GM10266 (cell line): Measurements from ENCODE around the gene JADE1.

Experiments used
- DNase-seq: peaks from one replicate; pipeline ENCODE4 v3.0.0; 2012; ENCODE audit errors: extremely low spot score
- TF ChIP-seq, protein P1 (sequence below): IDR thresholded peaks from 2 replicates; pipeline ENCODE4 v1.5.1; 2012; ENCODE audit warnings: mild to moderate bottlenecking, low read depth; ENCODE audit not compliant: control insufficient read depth, insufficient read depth; ENCODE audit errors: missing control alignments

JADE1 gene

DNA sequence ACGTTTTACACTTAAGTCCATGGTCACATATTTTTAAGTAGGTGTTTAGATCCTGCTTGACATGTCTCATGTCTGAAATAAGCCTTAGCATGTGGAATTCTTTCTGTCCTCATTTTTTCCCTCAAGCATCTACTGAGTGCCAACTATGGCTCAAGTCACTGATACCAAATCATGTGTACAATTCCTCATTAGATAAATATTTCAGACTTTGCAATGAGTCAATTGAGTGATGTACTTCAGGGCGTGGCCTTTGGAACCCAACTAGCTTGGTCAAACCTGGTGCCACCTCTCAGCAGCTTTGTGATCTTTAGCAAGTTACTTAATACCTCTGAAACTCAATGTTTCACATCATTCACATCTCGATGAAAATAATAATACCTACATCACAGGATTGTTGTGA lies 12.6 kb upstream of the JADE1 start:
- TF ChIP-seq, protein P1, sequence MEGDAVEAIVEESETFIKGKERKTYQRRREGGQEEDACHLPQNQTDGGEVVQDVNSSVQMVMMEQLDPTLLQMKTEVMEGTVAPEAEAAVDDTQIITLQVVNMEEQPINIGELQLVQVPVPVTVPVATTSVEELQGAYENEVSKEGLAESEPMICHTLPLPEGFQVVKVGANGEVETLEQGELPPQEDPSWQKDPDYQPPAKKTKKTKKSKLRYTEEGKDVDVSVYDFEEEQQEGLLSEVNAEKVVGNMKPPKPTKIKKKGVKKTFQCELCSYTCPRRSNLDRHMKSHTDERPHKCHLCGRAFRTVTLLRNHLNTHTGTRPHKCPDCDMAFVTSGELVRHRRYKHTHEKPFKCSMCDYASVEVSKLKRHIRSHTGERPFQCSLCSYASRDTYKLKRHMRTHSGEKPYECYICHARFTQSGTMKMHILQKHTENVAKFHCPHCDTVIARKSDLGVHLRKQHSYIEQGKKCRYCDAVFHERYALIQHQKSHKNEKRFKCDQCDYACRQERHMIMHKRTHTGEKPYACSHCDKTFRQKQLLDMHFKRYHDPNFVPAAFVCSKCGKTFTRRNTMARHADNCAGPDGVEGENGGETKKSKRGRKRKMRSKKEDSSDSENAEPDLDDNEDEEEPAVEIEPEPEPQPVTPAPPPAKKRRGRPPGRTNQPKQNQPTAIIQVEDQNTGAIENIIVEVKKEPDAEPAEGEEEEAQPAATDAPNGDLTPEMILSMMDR = no peak
- DNase-seq = no peak

DNA sequence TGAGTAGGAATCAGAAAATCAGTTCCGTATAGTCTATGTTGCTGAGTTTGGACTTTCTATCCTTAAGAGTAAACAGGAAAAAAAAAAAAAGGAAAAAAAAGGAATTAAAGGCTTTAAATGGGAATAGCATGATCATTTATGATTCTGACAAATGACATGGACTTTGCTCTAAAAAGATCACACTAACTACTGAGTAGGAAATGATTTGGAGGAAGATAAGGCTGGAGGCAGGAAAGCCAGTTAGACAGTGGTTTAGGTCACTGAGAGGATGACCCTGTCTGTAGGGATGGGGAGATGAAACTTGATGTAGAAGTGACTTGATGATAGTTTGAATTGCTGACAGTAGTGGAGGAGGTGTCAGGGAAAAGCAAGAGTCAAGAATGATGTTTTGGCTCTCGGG lies 9.2 kb upstream of the JADE1 start:
- no peak for DNase-seq
- TF ChIP-seq, protein P1 = no peak

DNA sequence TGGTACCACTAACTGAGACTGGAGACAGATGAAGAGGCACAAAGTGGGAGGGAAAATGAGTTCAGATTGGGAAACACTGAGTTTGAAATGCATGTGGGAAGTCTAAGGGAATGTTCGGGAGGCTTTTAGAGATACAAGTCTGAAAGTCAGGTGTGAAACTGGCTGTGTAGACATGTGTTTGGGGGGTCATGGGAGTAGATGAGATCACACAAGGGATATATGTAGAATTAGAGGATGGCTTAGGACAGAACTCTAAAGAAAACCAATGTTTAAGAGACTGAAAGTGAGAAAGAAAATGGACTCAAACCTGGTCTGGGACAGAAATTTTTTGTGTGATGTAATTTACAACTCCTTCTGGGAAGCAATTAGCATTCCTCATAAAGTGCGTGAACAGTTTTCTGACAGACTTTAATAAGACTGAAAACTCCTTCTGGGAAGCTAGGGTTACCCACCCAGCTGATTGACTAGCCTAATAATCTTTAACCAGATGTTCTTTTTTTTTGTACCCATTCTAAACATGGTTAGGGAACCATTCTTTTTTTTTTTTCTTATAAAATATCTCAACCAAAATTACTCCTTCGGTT lies 8.7 kb upstream of the JADE1 start:
- TF ChIP-seq, protein P1 = no peak
- DNase-seq = no peak

DNA sequence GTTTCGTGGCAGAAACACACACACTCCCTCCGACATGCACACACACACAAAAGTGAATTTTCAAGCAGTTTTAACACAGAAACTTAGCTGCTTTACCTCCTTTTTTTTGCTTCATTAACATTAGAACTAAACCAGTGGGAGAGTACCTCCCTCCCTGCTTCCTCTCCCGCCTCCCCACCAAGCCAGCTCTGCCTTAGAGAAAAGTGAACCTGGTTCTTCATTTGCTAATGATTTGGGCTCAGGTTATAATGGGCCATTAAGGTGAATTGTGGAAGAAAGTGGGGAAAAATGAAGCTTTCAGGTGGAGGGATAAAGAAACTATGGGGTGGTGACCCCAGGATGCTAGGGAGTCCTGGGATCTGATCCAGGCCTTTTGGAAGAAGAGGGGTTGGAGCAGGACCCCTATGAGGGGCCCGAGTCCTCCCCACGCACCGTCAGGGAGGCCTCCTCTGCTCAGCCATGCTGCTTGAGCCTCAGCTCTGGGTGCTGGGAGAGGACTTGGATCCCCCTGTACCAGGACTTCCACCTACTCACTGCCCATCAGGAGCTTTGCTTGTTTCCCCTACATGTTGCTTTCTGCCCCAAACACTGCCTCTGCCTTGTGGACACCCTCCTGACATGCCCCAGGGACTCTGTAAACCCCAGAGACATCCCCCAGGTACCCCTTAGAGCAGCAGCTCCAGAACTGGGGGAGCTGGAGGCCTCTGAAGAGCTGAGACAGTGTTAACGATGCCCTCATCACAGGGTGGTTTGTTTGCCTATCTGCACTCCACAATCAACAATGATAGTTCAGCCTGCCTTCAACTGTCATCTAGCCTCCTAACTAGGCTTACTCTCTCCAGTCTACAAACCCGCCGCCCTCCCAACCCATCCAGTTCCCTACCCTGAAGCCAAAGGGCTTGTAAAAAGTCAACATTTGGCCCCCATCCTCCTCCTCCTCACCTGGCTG lies 6.5 kb upstream of the JADE1 start:
- DNase-seq = no peak
- TF ChIP-seq, protein P1 = no peak

DNA sequence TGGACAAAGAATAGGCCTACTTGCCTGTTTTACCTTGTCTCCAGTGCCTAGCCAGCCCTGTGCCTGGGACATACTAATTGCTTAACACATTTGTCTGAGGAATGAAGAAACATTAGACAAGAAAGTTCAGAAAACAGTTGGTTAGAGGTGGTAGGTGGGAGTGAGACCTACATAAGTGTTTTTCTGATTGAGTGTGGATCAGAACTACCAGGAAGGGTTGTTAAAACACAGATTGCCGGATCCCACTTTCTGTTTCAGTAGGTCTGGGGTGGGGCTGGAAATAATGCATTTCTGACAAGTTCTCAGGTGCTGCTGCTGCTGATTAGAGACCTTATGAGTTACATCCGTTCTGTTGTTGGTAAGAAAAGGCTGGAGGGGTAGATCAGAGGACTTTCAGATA lies 5.7 kb upstream of the JADE1 start:
- DNase-seq = no peak

DNA sequence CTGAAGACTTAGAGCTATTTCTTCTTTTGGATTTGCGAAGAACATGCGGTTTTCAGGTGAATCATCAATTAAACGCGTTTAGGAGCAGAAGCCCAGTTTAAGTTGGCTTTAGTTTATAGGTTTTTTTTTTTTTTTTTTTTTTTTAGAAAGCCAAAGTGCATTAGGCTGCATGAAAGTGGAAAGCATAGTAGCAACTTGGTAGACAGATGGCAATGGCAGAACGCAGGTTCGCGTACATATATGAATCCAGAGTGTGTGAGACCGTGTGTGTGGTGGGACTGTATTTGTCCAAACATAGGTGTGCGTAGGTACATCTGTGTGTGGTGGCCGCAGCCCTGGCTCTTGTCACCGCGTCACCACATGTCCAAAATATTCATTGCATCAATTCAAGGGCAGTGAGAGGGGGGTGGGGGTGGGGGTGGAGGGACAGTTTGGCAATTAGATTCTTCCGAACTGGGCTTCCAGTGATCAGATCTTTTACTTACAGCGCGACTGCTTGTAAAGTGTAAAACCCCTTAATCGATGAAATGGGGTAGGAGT lies 901 bp downstream of the JADE1 start:
- TF ChIP-seq, protein P1 = no peak
- DNase-seq = peak; percentile 59

More for the DNA sequence above, 5.7 kb upstream of the JADE1 start:
- TF ChIP-seq, protein P1 = no peak

DNA sequence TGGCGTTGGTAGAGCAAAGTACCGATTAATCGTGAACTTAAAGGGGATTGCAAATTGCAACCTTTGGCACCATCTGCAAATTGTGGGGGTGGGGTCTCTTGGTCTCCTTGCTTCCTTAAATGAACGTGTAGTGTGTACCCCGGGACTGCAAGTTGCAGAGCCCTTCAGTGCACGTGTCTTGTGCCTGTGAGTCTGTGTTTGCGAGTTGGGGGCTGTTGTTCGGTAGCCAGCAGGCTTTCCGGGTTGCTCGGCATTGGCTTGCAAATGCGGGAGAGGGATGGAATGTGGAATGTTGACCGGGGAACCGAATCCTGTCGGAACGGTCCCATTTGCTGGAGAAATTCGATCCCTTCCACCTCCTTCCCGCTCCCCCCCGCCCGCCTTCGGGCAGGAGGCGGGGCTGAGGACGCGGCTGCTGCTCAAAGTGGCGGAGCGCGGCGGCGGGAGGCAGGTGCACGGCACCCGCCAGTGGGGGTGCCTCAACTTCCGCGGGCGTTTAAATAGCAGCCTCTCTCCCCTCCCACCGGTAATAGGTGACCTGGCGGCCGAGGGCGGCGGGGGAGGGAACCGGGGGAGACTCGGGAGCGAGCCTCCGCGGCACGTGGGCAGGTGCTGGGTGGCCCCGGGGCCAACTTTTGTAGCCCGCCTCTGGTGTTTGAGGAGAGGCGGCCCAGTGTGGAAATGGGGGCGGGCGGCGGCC lies 1.5 kb downstream of the JADE1 start:
- TF ChIP-seq, protein P1 = no peak
- DNase-seq = peak; percentile 85
